ENCODE results near the gene TEX101. TPM values are rescaled to one million over a fixed set of nuclear protein-coding genes. Genes with fewer than 3 reads are reported as not detected.

The TEX101 gene
- total RNA-seq, 6 experiments from 2014 or later, result not detected

GRCh38 chr19:43446746-43447489 is 32.2 kb downstream of the TEX101 start:
- peak; percentile 79 to 85 (median 83) for DNase-seq
- intact Hi-C loops (cut with DNase I), result loop anchor here in 1 of 2 donors (5.0 to 10.0 kb wide), 2 partner anchors 75 to 198 kb away; no protein-coding TSS in a partner anchor
- Histone ChIP-seq H3K27me3 (no peaks in the 10 kb centered on the region), H3K4me1 (no peaks in the 10 kb centered on the region), H3K36me3 (no peaks in the 10 kb centered on the region), H3K27ac (no peak overlapping the region), H3K9me3 (no peaks in the 10 kb centered on the region), H3K4me3 (no peak overlapping the region)
- TF ChIP-seq CTCF (IDR thresholded peaks at IDR 0.05), result peak; percentile 90 to 96 (median 95)
- TF ChIP-seq POLR2A (IDR thresholded peaks at IDR 0.05), result no peak
- ATAC-seq, result peak; percentile 95 to 99 (median 96)
- 26% methylated on average over 12 of the region's 14 CpGs for WGBS (ENCODE audit: insufficient coverage, low coverage, low lambda C conversion rate, missing lambda C conversion rate)

DNA sequence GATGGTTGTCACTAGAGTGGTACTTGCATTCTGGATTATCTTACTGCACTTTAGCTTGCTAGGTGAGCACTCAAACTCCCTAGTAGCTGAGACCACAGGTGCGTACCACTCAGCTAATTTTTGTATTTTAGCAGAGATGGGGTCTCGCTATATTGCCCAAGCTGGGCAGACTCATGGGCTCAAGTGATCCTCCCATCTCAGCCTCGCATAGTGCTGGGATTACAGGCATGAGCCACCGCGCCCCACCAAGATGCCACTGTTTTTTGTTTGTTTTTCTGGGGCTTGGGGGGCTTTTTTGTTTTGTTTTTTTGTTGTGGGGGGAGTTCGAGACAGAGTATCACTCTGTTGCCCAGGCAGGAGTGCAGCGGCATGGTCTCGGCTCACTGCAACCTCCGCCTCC is 33.0 kb downstream of the TEX101 start:
- WGBS (ENCODE audit: insufficient coverage, low coverage, low lambda C conversion rate, missing lambda C conversion rate), result 69% methylated on average over 5 of the region's 9 CpGs
- intact Hi-C loops (cut with DNase I), result loop anchor here in 1 of 2 donors (5.0 to 10.0 kb wide), 2 partner anchors 75 to 197 kb away; no protein-coding TSS in a partner anchor
- ATAC-seq, result no peak

DNA sequence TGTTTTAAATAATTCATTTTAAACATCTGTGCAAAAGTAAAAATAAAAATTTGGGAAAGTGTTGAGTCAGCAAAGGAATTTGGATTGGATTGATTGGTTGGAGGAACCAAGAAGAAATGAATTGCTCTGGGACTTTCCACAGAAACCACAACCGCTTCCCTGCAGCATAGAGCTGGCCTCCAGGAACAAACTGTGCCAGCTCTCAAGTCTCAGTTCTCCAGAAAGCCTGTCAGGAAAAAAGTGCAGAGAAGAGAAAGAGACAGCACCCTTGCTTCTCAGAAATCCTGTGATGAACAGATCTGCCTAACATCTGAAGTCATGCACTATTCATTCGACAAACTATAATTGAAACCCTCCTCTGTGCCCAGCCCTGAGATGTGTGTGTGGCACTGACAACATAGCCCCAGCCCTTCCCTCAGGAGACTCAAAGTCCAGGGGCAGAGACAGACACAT is 35.9 kb downstream of the TEX101 start:
- intact Hi-C loops (cut with DNase I), result loop anchor here in 1 of 2 donors (5.0 kb wide), 1 partner anchor 72 kb away; no protein-coding TSS in a partner anchor
- Histone ChIP-seq H3K36me3 (no peaks in the 10 kb centered on the region), H3K9me3 (no peaks in the 10 kb centered on the region), H3K27me3 (no peaks in the 10 kb centered on the region), H3K4me3 (no peak overlapping the region), H3K27ac (no peak overlapping the region), H3K4me1 (peaks cover 0 to 4% (median 2%) of the 10 kb centered on the region in 4 donors)
- no peak for DNase-seq
- TF ChIP-seq POLR2A (IDR thresholded peaks at IDR 0.05) (no peak), CTCF (IDR thresholded peaks at IDR 0.05) (no peak)
- ATAC-seq, result no peak
- 39% methylated on average over 2 of the region's 2 CpGs for WGBS (ENCODE audit: insufficient coverage, low coverage, low lambda C conversion rate, missing lambda C conversion rate)

More for the DNA sequence above, 33.0 kb downstream of the TEX101 start:
- Histone ChIP-seq H3K4me1 (no peaks in the 10 kb centered on the region), H3K9me3 (no peaks in the 10 kb centered on the region), H3K27ac (no peak overlapping the region), H3K4me3 (no peak overlapping the region), H3K27me3 (no peaks in the 10 kb centered on the region), H3K36me3 (no peaks in the 10 kb centered on the region)
- DNase-seq, result no peak
- TF ChIP-seq POLR2A (IDR thresholded peaks at IDR 0.05) (no peak), CTCF (IDR thresholded peaks at IDR 0.05) (no peak)

- Histone ChIP-seq H3K4me3 (no peak overlapping the region), H3K27ac (no peak overlapping the region), H3K9me3 (no peaks in the 10 kb centered on the region), H3K4me1 (peaks cover 0 to 7% (median 4%) of the 10 kb centered on the region in 4 donors), H3K36me3 (no peaks in the 10 kb centered on the region), H3K27me3 (no peaks in the 10 kb centered on the region)
- intact Hi-C loops (cut with DNase I), result loop anchor here in 1 of 2 donors (5.0 kb wide), 1 partner anchor 70 kb away; no protein-coding TSS in a partner anchor
- no peak for ATAC-seq
- no peak for DNase-seq
- WGBS (ENCODE audit: insufficient coverage, low coverage, low lambda C conversion rate, missing lambda C conversion rate), result 68% methylated on average over 3 of the region's 3 CpGs
- no peak for TF ChIP-seq CTCF (IDR thresholded peaks at IDR 0.05)
- TF ChIP-seq POLR2A (IDR thresholded peaks at IDR 0.05), result no peak
These were observed 37.9 kb downstream of the TEX101 start for GRCh38 chr19:43452582-43452981.

Data from right lobe of liver (tissue), 6 donors.